ENCODE measurements around the gene MCMBP.

MCMBP gene

GRCh38 chr10:119812684-119813083 is 60.0 kb downstream of the MCMBP start:
- H3K9ac ChIP-seq (ENCODE audit: insufficient read length, low read depth) = no peak overlapping the region
- no peak overlapping the region for H3K4me3 ChIP-seq (ENCODE audit: insufficient read length, low read depth)
- peaks cover 15% of the 10 kb centered on the region for H3K36me3 ChIP-seq (ENCODE audit: insufficient read depth, insufficient read length, low read length)
- H3K4me1 ChIP-seq (ENCODE audit: insufficient read depth, insufficient read length) = no peaks in the 10 kb centered on the region
- TF ChIP-seq SUZ12 (IDR thresholded peaks at IDR 0.05; ENCODE audit: extremely low read depth, insufficient read depth, insufficient read length) (no peak), ZNF274 (IDR thresholded peaks at IDR 0.05; ENCODE audit: low read depth, low read length) (no peak), YY1 (IDR thresholded peaks at IDR 0.05; ENCODE audit: insufficient read depth, insufficient read length) (no peak)
- no peaks in the 10 kb centered on the region for H3K9me3 ChIP-seq (ENCODE audit: insufficient read depth, low read length)
- no peaks in the 10 kb centered on the region for H3K27me3 ChIP-seq (ENCODE audit: insufficient read depth, insufficient read length)
- no peak for DNase-seq (ENCODE audit: low read depth, low spot score)

- Histone ChIP-seq H3K9me3 (ENCODE audit: insufficient read depth, low read length) (no peaks in the 10 kb centered on the region), H3K9ac (ENCODE audit: insufficient read length, low read depth) (no peak overlapping the region), H3K27me3 (ENCODE audit: insufficient read depth, insufficient read length) (no peaks in the 10 kb centered on the region), H3K4me3 (ENCODE audit: insufficient read length, low read depth) (no peak overlapping the region), H3K36me3 (ENCODE audit: insufficient read depth, insufficient read length, low read length) (peaks cover 15% of the 10 kb centered on the region), H3K4me1 (ENCODE audit: insufficient read depth, insufficient read length) (no peaks in the 10 kb centered on the region)
- no peak for DNase-seq (ENCODE audit: low read depth, low spot score)
- TF ChIP-seq SUZ12 (IDR thresholded peaks at IDR 0.05; ENCODE audit: extremely low read depth, insufficient read depth, insufficient read length) = no peak
- no peak for TF ChIP-seq ZNF274 (IDR thresholded peaks at IDR 0.05; ENCODE audit: low read depth, low read length)
- TF ChIP-seq YY1 (IDR thresholded peaks at IDR 0.05; ENCODE audit: insufficient read depth, insufficient read length) = no peak
Measured at GRCh38 chr10:119811122-119811521, 61.5 kb downstream of the MCMBP start.

- Histone ChIP-seq H3K9me3 (ENCODE audit: insufficient read depth, low read length) (no peaks in the 10 kb centered on the region), H3K4me3 (ENCODE audit: insufficient read length, low read depth) (no peak overlapping the region), H3K4me1 (ENCODE audit: insufficient read depth, insufficient read length) (no peaks in the 10 kb centered on the region), H3K27me3 (ENCODE audit: insufficient read depth, insufficient read length) (no peaks in the 10 kb centered on the region), H3K9ac (ENCODE audit: insufficient read length, low read depth) (no peak overlapping the region), H3K36me3 (ENCODE audit: insufficient read depth, insufficient read length, low read length) (peaks cover 22% of the 10 kb centered on the region)
- no peak for DNase-seq (ENCODE audit: low read depth, low spot score)
- TF ChIP-seq ZNF274 (IDR thresholded peaks at IDR 0.05; ENCODE audit: low read depth, low read length) (no peak), YY1 (IDR thresholded peaks at IDR 0.05; ENCODE audit: insufficient read depth, insufficient read length) (no peak), SUZ12 (IDR thresholded peaks at IDR 0.05; ENCODE audit: extremely low read depth, insufficient read depth, insufficient read length) (no peak)
Measured at GRCh38 chr10:119807960-119808697, 64.5 kb downstream of the MCMBP start.

GRCh38 chr10:119806334-119807130 is 66.1 kb downstream of the MCMBP start:
- Histone ChIP-seq H3K4me1 (ENCODE audit: insufficient read depth, insufficient read length) (no peaks in the 10 kb centered on the region), H3K9ac (ENCODE audit: insufficient read length, low read depth) (no peak overlapping the region), H3K9me3 (ENCODE audit: insufficient read depth, low read length) (no peaks in the 10 kb centered on the region), H3K27me3 (ENCODE audit: insufficient read depth, insufficient read length) (no peaks in the 10 kb centered on the region), H3K4me3 (ENCODE audit: insufficient read length, low read depth) (no peak overlapping the region), H3K36me3 (ENCODE audit: insufficient read depth, insufficient read length, low read length) (peaks cover 18% of the 10 kb centered on the region)
- TF ChIP-seq ZNF274 (IDR thresholded peaks at IDR 0.05; ENCODE audit: low read depth, low read length) (no peak), YY1 (IDR thresholded peaks at IDR 0.05; ENCODE audit: insufficient read depth, insufficient read length) (no peak), SUZ12 (IDR thresholded peaks at IDR 0.05; ENCODE audit: extremely low read depth, insufficient read depth, insufficient read length) (no peak)
- no peak for DNase-seq (ENCODE audit: low read depth, low spot score)

- TF ChIP-seq SUZ12 (IDR thresholded peaks at IDR 0.05; ENCODE audit: extremely low read depth, insufficient read depth, insufficient read length) (no peak), YY1 (IDR thresholded peaks at IDR 0.05; ENCODE audit: insufficient read depth, insufficient read length) (no peak), ZNF274 (IDR thresholded peaks at IDR 0.05; ENCODE audit: low read depth, low read length) (no peak)
- H3K9ac ChIP-seq (ENCODE audit: insufficient read length, low read depth) = no peak overlapping the region
- no peaks in the 10 kb centered on the region for H3K9me3 ChIP-seq (ENCODE audit: insufficient read depth, low read length)
- no peak overlapping the region for H3K4me3 ChIP-seq (ENCODE audit: insufficient read length, low read depth)
- DNase-seq (ENCODE audit: low read depth, low spot score) = no peak
- H3K27me3 ChIP-seq (ENCODE audit: insufficient read depth, insufficient read length) = no peaks in the 10 kb centered on the region
- peaks cover 15% of the 10 kb centered on the region for H3K36me3 ChIP-seq (ENCODE audit: insufficient read depth, insufficient read length, low read length)
- no peaks in the 10 kb centered on the region for H3K4me1 ChIP-seq (ENCODE audit: insufficient read depth, insufficient read length)
Measured at GRCh38 chr10:119805702-119806230, 66.9 kb downstream of the MCMBP start.

- no peak overlapping the region for H3K4me3 ChIP-seq (ENCODE audit: insufficient read length, low read depth)
- H3K4me1 ChIP-seq (ENCODE audit: insufficient read depth, insufficient read length) = no peaks in the 10 kb centered on the region
- no peaks in the 10 kb centered on the region for H3K27me3 ChIP-seq (ENCODE audit: insufficient read depth, insufficient read length)
- H3K9me3 ChIP-seq (ENCODE audit: insufficient read depth, low read length) = no peaks in the 10 kb centered on the region
- H3K9ac ChIP-seq (ENCODE audit: insufficient read length, low read depth) = no peak overlapping the region
- no peak for DNase-seq (ENCODE audit: low read depth, low spot score)
- peaks cover 15% of the 10 kb centered on the region for H3K36me3 ChIP-seq (ENCODE audit: insufficient read depth, insufficient read length, low read length)
- no peak for TF ChIP-seq SUZ12 (IDR thresholded peaks at IDR 0.05; ENCODE audit: extremely low read depth, insufficient read depth, insufficient read length)
- no peak for TF ChIP-seq ZNF274 (IDR thresholded peaks at IDR 0.05; ENCODE audit: low read depth, low read length)
- no peak for TF ChIP-seq YY1 (IDR thresholded peaks at IDR 0.05; ENCODE audit: insufficient read depth, insufficient read length)
Measured at GRCh38 chr10:119803264-119803663, 69.4 kb downstream of the MCMBP start.

- Histone ChIP-seq H3K9me3 (ENCODE audit: insufficient read depth, low read length) (no peaks in the 10 kb centered on the region), H3K4me3 (ENCODE audit: insufficient read length, low read depth) (no peak overlapping the region), H3K27me3 (ENCODE audit: insufficient read depth, insufficient read length) (no peaks in the 10 kb centered on the region), H3K36me3 (ENCODE audit: insufficient read depth, insufficient read length, low read length) (peaks cover 14% of the 10 kb centered on the region), H3K9ac (ENCODE audit: insufficient read length, low read depth) (no peak overlapping the region), H3K4me1 (ENCODE audit: insufficient read depth, insufficient read length) (no peaks in the 10 kb centered on the region)
- TF ChIP-seq YY1 (IDR thresholded peaks at IDR 0.05; ENCODE audit: insufficient read depth, insufficient read length) = no peak
- TF ChIP-seq SUZ12 (IDR thresholded peaks at IDR 0.05; ENCODE audit: extremely low read depth, insufficient read depth, insufficient read length) = no peak
- TF ChIP-seq ZNF274 (IDR thresholded peaks at IDR 0.05; ENCODE audit: low read depth, low read length) = no peak
- no peak for DNase-seq (ENCODE audit: low read depth, low spot score)
Measured at GRCh38 chr10:119801998-119802538, 70.6 kb downstream of the MCMBP start.

Measured in NT2/D1 (cell line).